ENCODE data around the gene PHOX2B.

Gene PHOX2B

GRCh38 chr4:41709844-41710481 lies 38.6 kb downstream of the PHOX2B start:
- DNase-seq: no peak

- DNase-seq: no peak
Measured at GRCh38 chr4:41703785-41704184, 44.7 kb downstream of the PHOX2B start.

DNA sequence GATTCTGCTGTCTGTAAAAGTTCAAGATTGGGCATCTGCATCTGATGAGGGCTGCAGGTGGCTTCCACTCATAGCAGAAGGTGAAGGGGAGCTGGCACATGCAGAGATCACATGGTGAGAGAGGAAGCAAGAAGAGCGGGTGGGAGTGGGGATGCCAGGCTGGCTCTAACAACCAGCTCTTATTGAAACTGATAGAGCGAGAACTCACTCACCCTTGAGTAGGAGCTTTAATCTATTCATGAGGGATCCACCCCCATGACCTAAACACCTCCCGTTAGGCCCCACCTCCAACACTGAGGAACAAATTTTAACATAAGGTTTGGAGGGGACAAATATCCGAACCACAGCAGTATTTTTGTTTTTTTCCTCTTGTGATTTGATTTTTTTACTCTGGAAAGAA lies 45.8 kb downstream of the PHOX2B start:
- DNase-seq: no peak

DNA sequence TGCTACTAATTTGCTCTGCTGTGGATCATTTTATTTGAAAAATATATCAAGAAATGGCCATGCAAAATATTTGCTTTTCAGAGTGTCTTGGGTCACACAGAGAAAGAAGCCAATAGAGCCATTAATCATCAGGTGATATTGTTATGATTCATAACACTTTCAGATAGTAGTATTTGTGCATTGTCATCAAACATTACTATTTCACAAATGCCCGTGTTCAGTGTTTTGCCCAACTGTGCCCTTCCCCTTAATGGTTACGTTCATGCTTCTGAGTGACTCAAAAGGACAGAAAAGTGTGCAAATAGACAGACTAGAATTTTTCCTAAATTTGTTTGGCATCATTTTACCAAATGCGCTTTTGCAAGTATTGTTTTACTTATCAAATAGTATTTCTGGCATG lies 46.5 kb downstream of the PHOX2B start:
- DNase-seq: no peak

DNA sequence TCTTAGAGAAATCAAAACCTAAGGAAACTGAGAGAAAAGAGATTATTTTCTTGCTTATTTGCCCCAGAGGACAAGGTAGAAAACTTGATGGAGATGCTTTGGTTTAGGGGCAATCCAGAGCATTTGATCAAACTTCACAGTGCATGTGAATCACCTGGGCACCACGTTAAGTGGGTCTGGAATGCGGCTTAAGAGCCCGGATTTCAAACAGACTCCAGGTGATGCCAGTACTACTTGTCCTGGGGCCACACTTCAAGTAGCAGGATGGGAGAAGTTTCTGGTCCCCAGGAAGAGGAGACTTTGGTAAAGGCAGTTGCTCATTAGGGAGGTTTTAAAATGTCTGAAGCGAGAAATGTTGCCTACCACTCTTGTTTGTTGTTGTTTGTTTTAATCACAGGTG lies 51.8 kb downstream of the PHOX2B start:
- DNase-seq: no peak

DNA sequence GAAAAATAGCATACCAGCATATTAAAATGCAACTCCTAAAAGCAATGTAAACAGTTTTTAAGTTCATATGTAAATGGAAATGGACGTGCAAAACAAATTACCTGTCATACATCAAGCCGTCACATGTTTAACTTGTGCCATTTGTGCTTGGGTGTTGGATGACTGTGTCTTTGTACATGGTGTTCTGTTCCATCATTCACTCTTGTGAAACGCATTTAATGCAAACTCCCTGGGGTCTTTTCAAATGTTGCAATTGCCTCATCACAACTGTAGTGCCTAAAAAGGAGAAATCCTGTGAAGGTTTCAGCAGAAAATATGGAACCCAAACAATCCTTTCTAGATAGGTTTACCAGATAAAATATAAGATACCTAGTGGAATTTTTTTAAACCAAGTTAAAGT lies 52.4 kb downstream of the PHOX2B start:
- no peak for DNase-seq
